ENCODE results near the gene CDCA3.

DNA sequence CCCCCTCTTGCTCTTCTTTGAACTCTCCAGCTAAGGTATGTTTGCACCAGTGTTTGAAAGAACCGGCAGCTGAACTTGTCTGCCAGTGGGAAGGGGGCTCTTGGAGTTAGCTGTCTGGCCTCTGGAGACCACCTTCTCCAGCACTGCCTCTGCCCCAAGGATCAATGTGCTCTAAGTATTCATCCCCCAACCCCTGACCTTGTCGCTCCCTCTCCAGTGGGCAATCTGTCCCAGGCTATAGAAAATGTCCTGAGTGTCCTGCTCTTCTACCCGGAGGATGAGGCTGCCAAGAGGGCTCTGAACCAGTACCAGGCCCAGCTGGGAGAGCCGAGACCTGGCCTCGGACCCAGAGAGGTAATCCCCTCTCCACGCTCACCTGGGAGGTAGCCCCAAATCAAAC is 20.1 kb downstream of the CDCA3 start:
- TF ChIP-seq, protein P1, sequence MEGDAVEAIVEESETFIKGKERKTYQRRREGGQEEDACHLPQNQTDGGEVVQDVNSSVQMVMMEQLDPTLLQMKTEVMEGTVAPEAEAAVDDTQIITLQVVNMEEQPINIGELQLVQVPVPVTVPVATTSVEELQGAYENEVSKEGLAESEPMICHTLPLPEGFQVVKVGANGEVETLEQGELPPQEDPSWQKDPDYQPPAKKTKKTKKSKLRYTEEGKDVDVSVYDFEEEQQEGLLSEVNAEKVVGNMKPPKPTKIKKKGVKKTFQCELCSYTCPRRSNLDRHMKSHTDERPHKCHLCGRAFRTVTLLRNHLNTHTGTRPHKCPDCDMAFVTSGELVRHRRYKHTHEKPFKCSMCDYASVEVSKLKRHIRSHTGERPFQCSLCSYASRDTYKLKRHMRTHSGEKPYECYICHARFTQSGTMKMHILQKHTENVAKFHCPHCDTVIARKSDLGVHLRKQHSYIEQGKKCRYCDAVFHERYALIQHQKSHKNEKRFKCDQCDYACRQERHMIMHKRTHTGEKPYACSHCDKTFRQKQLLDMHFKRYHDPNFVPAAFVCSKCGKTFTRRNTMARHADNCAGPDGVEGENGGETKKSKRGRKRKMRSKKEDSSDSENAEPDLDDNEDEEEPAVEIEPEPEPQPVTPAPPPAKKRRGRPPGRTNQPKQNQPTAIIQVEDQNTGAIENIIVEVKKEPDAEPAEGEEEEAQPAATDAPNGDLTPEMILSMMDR (IDR thresholded peaks at IDR 0.05; ENCODE audit: low read depth, low read length) = no peak
- TF ChIP-seq, protein P2, sequence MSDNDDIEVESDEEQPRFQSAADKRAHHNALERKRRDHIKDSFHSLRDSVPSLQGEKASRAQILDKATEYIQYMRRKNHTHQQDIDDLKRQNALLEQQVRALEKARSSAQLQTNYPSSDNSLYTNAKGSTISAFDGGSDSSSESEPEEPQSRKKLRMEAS (IDR thresholded peaks at IDR 0.05; ENCODE audit: low read depth, low read length) = no peak
- no peak for TF ChIP-seq MYC (IDR thresholded peaks at IDR 0.05; ENCODE audit: low read depth, low read length)

Data from NB4 (cell line).